Activated CD4-positive, alpha-beta T cell treated with anti-CD3 and anti-CD28 coated beads for 36 hours (primary cell): Measurements from ENCODE around the gene IRX1. TPM values are rescaled to one million over a fixed set of nuclear protein-coding genes. Genes with fewer than 3 reads are reported as not detected.

Source experiments
- ATAC-seq: fragments of 200-7000 bp; cut with Tn5 transposase; one replicate; pipeline ENCODE4 v1.10.0; 2021; ENCODE audit warnings: mild to moderate bottlenecking, moderate library complexity
- CTCF ChIA-PET: fragments of 350-600 bp; sonication (Branson Sonifier 250); formaldehyde crosslinking; loops from one replicate; lab custom pipeline; 2021; ENCODE audit warnings: antibody characterized with exemption; lab: Charles Lee
- POLR2A ChIA-PET: fragments of 350-600 bp; sonication (Branson Sonifier 250); formaldehyde crosslinking; loops from one replicate; lab custom pipeline; 2021; ENCODE audit warnings: antibody characterized with exemption, inconsistent platforms; lab: Charles Lee
- DNase-seq: peaks from one replicate; pipeline ENCODE4 v3.0.0-alpha.2; 2020
- H3K27ac Mint-ChIP-seq: one replicate; pipeline ENCODE4 v1.8.0; 2021; ENCODE audit warnings: mixed read lengths
- H3K27me3 Mint-ChIP-seq: one replicate; pipeline ENCODE4 v1.8.0; 2021; ENCODE audit warnings: mixed read lengths
- H3K36me3 Mint-ChIP-seq: one replicate; pipeline ENCODE4 v1.8.0; 2021; ENCODE audit warnings: low read depth, mixed read lengths
- H3K4me1 Mint-ChIP-seq: one replicate; pipeline ENCODE4 v1.8.0; 2021; ENCODE audit warnings: mixed read lengths
- H3K4me3 Mint-ChIP-seq: one replicate; pipeline ENCODE4 v1.8.0; 2021; ENCODE audit warnings: mild to moderate bottlenecking, moderate library complexity, mixed read lengths
- H3K9me3 Mint-ChIP-seq: one replicate; pipeline ENCODE4 v1.8.0; 2021; ENCODE audit warnings: low read depth, mixed read lengths
- intact Hi-C, 2 experiments: fragments of 100-400 bp; cut with DNase I in 1 of 2; cut with micrococcal nuclease in 1 of 2; formaldehyde crosslinking; loops; one replicate each; pipeline versions ENCODE4 v1.14.2 to v1.15.1; 2022 to 2024; cut with DNase I, micrococcal nuclease
- total RNA-seq, 2 experiments: library from RNA; stranded (reverse); gene quantifications; one replicate each; pipeline ENCODE4 v1.2.3, GENCODE V29; 2021

The IRX1 gene
- total RNA-seq, 2 experiments from 2014 or later, result not detected

DNA sequence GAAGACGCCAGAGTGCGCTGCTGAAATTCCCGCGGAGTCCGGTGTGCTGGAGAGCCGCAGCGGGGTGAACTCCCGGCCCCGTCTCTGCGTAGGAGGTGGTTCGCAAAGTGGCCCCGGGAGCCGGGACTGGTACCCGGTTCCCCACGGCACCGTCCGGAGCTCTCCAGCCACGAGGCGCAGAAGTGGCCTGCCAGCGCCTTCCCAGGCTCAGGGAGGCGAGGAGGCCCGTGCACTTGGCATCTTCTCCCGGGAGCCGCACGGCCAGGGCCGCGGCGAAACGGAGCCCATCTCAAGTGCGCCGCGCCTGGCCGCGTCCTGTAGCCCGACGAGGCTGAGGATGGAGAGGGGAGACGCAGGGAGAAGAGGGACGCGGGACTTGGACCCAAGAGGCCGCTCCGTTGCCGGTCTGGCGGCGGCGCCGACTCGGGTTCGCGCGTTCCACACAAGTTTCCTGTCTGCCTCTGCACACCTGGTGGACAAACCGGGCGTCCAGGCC lies 1.1 kb upstream of the IRX1 start:
- intact Hi-C loops, result loop anchor here (5.0 kb wide), 3 partner anchors 837 to 1712 kb away; partner anchors contain the start of gene IRX4 (in 1 of the 2)
- ChIA-PET POLR2A (no interaction called here), CTCF (no interaction called here)
- no peak overlapping the region for H3K27ac Mint-ChIP-seq
- H3K4me3 Mint-ChIP-seq, result no peak overlapping the region
- no peaks in the 10 kb centered on the region for H3K36me3 Mint-ChIP-seq
- H3K27me3 Mint-ChIP-seq, result peaks cover 67% of the 10 kb centered on the region
- no peak for DNase-seq
- H3K4me1 Mint-ChIP-seq, result peaks cover 10% of the 10 kb centered on the region
- no peaks in the 10 kb centered on the region for H3K9me3 Mint-ChIP-seq
- no peak for ATAC-seq

DNA sequence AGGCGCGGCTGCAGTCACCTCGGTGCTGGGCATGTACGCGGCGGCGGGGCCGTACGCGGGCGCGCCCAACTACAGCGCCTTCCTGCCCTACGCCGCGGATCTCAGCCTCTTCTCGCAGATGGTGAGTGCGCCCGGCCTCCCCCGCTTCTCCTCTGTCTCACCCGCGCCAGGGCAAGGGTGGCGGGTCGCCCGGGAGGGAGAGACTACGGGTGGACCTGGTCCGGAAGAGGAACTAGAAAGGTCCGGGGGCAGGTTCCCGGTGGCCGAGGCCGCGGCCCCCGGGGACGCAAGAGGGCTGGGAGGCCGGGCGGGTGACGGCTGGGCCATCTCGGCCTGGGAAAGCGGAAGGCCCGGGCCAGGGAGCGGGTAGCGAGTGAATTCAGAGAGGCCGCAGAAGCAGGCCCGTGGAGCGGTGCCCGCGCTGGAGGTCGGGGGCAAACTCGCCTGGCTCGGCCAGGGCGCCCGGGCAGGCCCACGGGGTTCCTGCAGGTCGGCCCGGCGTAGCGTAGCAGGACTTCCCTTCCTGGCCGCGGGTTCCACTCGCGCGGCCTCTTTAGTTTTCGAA lies 711 bp downstream of the IRX1 start:
- intact Hi-C loops, result loop anchor here in 1 of 2 experiments (5.0 kb wide), 1 partner anchor 1714 kb away; the partner anchor contains the start of gene IRX4
- H3K27me3 Mint-ChIP-seq, result peaks cover 59% of the 10 kb centered on the region
- no peaks in the 10 kb centered on the region for H3K9me3 Mint-ChIP-seq
- CTCF ChIA-PET, result no interaction called here
- H3K4me1 Mint-ChIP-seq, result peaks cover 13% of the 10 kb centered on the region
- H3K36me3 Mint-ChIP-seq, result peaks cover 1% of the 10 kb centered on the region
- POLR2A ChIA-PET, result no interaction called here
- no peak for DNase-seq
- no peak overlapping the region for H3K27ac Mint-ChIP-seq
- peak; percentile 12 for ATAC-seq
- no peak overlapping the region for H3K4me3 Mint-ChIP-seq

DNA sequence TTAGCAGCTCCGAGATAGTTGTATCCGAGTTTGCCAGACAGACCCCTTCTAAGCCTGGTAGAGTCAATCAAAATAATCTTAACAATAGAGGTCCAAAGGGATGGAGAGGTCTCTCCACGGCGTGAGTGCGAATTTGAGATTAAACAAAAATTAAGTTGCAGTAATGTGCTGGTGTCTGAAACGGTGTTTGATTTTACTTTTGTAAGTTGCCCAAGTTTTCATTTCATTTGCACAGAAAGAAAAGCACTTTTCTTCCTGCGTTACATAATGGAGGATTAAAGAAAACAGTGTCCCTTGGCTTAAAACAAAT lies 1.2 kb downstream of the IRX1 start:
- Mint-ChIP-seq H3K9me3 (no peaks in the 10 kb centered on the region), H3K4me1 (peaks cover 15% of the 10 kb centered on the region), H3K27ac (no peak overlapping the region), H3K4me3 (no peak overlapping the region), H3K36me3 (peaks cover 1% of the 10 kb centered on the region), H3K27me3 (peaks cover 61% of the 10 kb centered on the region)
- intact Hi-C loops, result loop anchor here in 1 of 2 experiments (5.0 kb wide), 1 partner anchor 1715 kb away; the partner anchor contains the start of gene IRX4
- ATAC-seq, result no peak
- POLR2A ChIA-PET, result no interaction called here
- DNase-seq, result no peak
- CTCF ChIA-PET, result interaction anchor here (1.2 kb wide), 1 partner anchor 1590 kb away, joined by 3 read pairs; no protein-coding TSS in a partner anchor

DNA sequence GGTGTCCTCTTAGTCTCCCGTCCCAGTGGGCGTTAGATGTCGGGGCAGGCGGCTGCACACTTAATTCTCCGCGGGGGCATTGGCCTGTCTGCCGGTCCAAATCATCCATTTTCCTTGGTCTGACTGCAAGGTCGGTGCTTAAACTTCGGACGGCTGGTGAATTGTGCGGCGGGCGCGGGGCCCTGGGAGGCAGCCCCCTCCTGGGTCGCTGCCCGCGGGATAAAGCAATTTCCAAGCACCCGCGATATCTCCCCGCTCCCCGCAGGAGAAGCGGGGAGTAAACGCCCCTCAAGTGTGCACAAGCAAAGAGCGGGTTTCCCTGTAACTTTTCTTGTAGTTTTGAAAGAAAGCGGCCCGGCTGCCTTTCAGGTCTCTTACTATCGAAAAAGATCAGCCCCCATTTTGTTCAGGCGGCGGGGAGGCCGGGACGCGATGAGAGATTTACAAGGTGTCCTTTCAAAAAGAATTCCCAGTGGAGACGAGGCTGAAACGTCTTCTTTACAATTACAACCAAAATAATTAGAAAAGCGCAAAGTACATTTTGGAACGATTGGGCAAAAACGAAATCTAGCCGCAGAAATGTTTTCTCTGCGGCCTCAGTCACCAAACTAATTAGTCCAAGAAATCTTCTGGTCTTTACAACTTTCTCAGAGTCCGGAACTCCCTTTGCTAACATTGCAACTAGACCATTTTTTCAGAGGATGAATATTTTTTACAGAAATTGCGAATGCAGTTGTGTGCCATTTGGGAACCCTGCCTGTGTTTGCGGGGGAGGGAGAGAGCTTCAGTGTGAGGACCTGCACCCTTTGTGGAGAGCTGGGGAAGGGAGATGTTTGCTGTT lies 1.8 kb downstream of the IRX1 start:
- peaks cover 1% of the 10 kb centered on the region for H3K36me3 Mint-ChIP-seq
- peaks cover 61% of the 10 kb centered on the region for H3K27me3 Mint-ChIP-seq
- DNase-seq (no peak), ATAC-seq (no peak)
- no peaks in the 10 kb centered on the region for H3K9me3 Mint-ChIP-seq
- no peak overlapping the region for H3K27ac Mint-ChIP-seq
- peaks cover 16% of the 10 kb centered on the region for H3K4me1 Mint-ChIP-seq
- no peak overlapping the region for H3K4me3 Mint-ChIP-seq
- POLR2A ChIA-PET, result no interaction called here
- intact Hi-C loops, result loop anchor here in 1 of 2 experiments (2.0 to 5.0 kb wide), 2 partner anchors 843 to 1715 kb away; partner anchors contain the start of gene IRX4
- CTCF ChIA-PET, result interaction anchor here (1.2 kb wide), 1 partner anchor 1589 kb away, joined by 3 read pairs; no protein-coding TSS in a partner anchor

DNA sequence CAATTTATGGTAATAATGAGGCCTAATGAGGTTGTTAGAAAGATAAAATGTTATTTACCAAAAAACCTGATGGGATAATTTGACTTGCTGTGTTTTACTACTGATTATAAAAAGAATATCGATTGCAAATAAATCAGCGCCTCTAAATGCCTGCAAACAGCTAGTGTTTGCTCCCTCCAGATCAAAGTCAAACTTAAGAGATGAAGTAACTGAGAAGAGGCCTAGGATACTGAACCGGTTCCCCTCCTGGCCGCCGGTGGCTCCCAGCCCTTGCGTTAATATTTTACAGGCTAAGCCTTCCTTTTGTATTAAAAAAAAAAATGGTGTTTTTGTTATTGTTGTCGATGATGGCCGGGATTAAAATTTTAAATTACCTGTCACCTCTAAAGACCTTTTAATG lies 2.6 kb downstream of the IRX1 start:
- CTCF ChIA-PET, result interaction anchor here (1.2 kb wide), 1 partner anchor 1589 kb away, joined by 3 read pairs; no protein-coding TSS in a partner anchor
- ATAC-seq, result no peak
- H3K36me3 Mint-ChIP-seq, result peaks cover 1% of the 10 kb centered on the region
- no peaks in the 10 kb centered on the region for H3K9me3 Mint-ChIP-seq
- intact Hi-C loops, result loop anchor here in 1 of 2 experiments (2.0 to 5.0 kb wide), 2 partner anchors 843 to 1716 kb away; partner anchors contain the start of gene IRX4
- H3K4me1 Mint-ChIP-seq, result peaks cover 16% of the 10 kb centered on the region
- POLR2A ChIA-PET, result no interaction called here
- H3K27ac Mint-ChIP-seq, result no peak overlapping the region
- no peak overlapping the region for H3K4me3 Mint-ChIP-seq
- DNase-seq, result no peak
- H3K27me3 Mint-ChIP-seq, result peaks cover 61% of the 10 kb centered on the region

DNA sequence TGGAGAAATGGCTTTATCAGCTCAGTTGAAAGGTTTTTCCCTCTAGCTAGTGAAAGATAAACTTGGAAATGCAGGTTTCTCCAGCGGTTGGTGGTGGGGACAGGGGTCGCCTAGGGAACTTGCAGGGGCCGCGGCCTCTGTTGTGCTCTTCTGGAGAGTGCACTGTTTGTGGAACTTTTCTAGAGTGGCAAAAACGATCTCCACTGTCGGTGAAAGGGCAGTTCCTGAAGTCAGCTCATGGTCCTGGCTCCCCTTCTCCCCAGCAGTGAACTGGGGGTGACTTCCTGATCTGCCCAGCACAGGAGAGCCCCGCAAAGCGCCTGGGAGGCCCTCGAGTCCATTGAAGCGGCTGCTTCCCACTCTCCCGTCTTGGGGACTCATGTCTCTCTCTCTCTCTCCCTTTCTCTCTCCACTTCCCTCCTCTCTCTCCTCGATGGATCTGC lies 3.2 kb downstream of the IRX1 start:
- H3K27me3 Mint-ChIP-seq, result peaks cover 61% of the 10 kb centered on the region
- H3K4me1 Mint-ChIP-seq, result peaks cover 14% of the 10 kb centered on the region
- no peak for DNase-seq
- H3K9me3 Mint-ChIP-seq, result no peaks in the 10 kb centered on the region
- CTCF ChIA-PET, result no interaction called here
- H3K36me3 Mint-ChIP-seq, result peaks cover 1% of the 10 kb centered on the region
- intact Hi-C loops, result loop anchor here in 1 of 2 experiments (2.0 to 5.0 kb wide), 2 partner anchors 844 to 1716 kb away; partner anchors contain the start of gene IRX4
- H3K27ac Mint-ChIP-seq, result no peak overlapping the region
- H3K4me3 Mint-ChIP-seq, result no peak overlapping the region
- ATAC-seq, result no peak
- POLR2A ChIA-PET, result no interaction called here

DNA sequence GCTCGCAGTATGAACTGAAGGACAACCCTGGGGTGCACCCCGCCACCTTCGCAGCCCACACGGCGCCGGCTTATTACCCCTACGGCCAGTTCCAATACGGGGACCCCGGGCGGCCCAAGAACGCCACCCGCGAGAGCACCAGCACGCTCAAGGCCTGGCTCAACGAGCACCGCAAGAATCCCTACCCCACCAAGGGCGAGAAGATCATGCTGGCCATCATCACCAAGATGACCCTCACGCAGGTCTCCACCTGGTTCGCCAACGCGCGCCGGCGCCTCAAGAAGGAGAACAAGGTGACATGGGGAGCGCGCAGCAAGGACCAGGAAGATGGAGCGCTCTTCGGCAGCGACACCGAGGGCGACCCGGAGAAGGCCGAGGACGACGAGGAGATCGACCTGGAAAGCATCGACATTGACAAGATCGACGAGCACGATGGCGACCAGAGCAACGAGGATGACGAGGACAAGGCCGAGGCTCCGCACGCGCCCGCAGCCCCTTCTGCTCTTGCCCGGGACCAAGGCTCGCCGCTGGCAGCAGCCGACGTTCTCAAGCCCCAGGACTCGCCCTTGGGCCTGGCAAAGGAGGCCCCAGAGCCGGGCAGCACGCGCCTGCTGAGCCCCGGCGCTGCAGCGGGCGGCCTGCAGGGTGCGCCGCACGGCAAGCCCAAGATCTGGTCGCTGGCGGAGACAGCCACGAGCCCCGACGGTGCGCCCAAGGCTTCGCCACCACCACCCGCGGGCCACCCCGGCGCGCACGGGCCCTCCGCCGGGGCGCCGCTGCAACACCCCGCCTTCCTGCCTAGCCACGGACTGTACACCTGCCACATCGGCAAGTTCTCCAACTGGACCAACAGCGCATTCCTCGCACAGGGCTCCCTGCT lies 3.8 kb downstream of the IRX1 start:
- H3K36me3 Mint-ChIP-seq, result peaks cover 1% of the 10 kb centered on the region
- peaks cover 61% of the 10 kb centered on the region for H3K27me3 Mint-ChIP-seq
- DNase-seq, result peak; percentile 45
- POLR2A ChIA-PET, result no interaction called here
- no peak overlapping the region for H3K4me3 Mint-ChIP-seq
- ATAC-seq, result no peak
- intact Hi-C loops, result loop anchor here (2.0 to 5.0 kb wide), 4 partner anchors 482 to 1717 kb away; partner anchors contain the start of genes IRX2 (in 1 of the 2) and IRX4 (in 1 of the 2)
- H3K27ac Mint-ChIP-seq, result no peak overlapping the region
- H3K4me1 Mint-ChIP-seq, result peaks cover 11% of the 10 kb centered on the region
- CTCF ChIA-PET, result no interaction called here
- no peaks in the 10 kb centered on the region for H3K9me3 Mint-ChIP-seq

DNA sequence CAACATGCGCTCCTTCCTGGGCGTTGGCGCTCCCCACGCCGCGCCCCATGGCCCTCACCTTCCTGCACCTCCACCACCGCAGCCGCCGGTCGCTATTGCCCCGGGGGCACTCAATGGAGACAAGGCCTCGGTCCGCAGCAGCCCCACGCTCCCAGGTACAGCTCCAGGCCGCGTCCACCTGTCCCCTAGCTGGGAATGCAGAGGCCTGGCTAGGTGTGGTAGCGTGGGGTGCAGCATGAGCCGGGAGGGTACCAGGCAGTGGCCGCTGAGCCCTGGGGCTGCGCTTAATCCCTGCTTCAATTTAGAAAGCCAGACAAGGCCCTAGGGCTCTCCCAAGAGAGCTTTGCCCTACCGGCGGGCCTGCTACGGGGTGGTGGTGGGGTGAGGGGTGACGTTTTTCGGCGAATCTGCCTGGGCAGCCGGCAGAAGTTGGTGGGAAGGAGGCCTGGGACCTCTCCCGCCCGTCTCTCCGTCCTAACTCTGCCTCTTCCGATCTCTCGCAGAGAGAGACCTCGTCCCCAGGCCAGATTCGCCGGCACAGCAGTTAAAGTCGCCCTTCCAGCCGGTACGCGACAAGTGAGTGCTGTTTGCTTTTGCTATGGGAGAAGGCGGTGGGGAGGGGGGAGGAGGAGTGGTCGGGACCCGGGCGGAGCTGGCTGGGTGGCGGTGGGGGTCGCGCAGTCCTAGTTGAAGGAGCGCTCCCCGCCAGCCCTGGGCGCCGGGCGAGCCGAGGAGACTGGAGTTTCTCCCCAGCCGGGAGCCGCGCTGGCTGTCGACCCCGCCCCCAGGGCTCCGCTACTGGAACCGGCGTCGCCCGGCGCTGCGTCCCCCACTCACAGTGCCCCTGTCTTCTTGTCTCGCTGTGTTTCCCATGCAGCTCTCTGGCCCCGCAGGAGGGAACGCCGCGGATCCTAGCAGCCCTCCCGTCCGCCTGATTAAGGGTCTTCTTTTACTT lies 4.8 kb downstream of the IRX1 start:
- ATAC-seq, result no peak
- H3K4me1 Mint-ChIP-seq, result peaks cover 11% of the 10 kb centered on the region
- intact Hi-C loops, result loop anchor here (5.0 kb wide), 2 partner anchors 483 to 848 kb away; partner anchors contain the start of gene IRX2 (in 1 of the 2)
- no peaks in the 10 kb centered on the region for H3K9me3 Mint-ChIP-seq
- no peak overlapping the region for H3K4me3 Mint-ChIP-seq
- peaks cover 64% of the 10 kb centered on the region for H3K27me3 Mint-ChIP-seq
- ChIA-PET POLR2A (no interaction called here), CTCF (no interaction called here)
- no peak for DNase-seq
- H3K27ac Mint-ChIP-seq, result no peak overlapping the region
- H3K36me3 Mint-ChIP-seq, result peaks cover 1% of the 10 kb centered on the region

DNA sequence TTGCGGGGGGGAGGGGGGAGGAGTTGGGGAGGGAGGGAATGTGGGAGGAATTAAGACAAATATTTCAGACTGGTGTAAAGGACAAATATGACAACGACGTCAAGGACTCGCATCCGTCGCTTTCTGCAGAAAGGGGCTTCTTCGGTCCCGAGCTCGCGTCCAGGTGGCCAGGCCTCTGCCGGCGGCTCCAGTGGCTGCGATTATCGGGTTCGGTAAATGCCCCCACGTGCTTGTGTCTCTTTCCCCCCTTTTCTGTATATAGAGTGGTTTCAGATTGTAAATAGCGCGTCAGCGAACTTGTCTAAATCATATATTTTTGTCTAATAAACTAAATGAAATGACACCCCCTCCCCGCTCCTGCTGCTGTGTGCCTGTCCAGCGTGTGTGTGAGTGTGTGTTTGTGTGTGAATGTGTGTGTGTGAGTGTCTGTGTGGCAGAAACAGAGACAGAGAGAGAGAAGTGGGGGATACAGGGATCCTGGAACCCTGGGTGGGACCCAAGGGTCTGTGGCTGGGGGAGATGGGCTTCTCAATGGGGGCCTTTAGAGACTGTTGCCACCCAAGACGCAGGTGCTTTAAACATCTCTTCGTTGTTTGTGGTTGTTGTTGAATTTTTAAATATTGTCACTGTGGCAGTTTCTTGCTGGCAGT lies 5.6 kb downstream of the IRX1 start:
- Mint-ChIP-seq H3K9me3 (no peaks in the 10 kb centered on the region), H3K4me3 (no peak overlapping the region), H3K4me1 (peaks cover 11% of the 10 kb centered on the region), H3K27ac (no peak overlapping the region), H3K36me3 (peaks cover 1% of the 10 kb centered on the region), H3K27me3 (peaks cover 66% of the 10 kb centered on the region)
- intact Hi-C loops, result loop anchor here (5.0 kb wide), 2 partner anchors 484 to 849 kb away; partner anchors contain the start of gene IRX2 (in 1 of the 2)
- POLR2A ChIA-PET, result no interaction called here
- CTCF ChIA-PET, result no interaction called here
- no peak for ATAC-seq
- DNase-seq, result no peak
